22Rv1 (cell line): ENCODE data around the gene SH3RF3.

Experiments
- ZFX ChIP-seq: fragments of 450-650 bp; IDR thresholded peaks from 2 replicates; pipeline ENCODE4 v1.6.1; 2017; ENCODE audit warnings: antibody characterized with exemption, borderline replicate concordance
- TF ChIP-seq, protein P1 (sequence below): fragments of 450-650 bp; IDR thresholded peaks from 2 replicates; pipeline ENCODE4 v1.5.1; 2017; ENCODE audit warnings: mild to moderate bottlenecking

DNA sequence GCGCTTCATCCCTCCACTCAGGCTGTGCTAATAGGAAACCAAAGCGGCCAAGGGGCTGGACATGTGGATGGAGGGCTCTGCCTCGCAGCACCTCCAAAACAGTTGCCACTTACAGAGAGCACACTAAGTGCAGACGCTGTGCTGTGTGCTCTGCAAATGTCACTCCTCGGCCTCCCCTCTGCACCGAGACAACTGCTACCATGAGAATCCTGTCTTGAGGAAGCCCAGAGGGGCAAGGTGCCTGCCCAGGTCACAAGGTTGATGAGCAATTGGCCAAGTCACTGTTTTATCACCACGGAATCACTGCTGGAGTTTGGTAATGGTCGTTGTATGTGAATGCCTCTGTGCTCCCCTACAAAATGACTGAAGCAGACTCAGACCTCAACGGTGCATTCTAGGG is 352.6 kb downstream of the SH3RF3 start:
- TF ChIP-seq, protein P1, sequence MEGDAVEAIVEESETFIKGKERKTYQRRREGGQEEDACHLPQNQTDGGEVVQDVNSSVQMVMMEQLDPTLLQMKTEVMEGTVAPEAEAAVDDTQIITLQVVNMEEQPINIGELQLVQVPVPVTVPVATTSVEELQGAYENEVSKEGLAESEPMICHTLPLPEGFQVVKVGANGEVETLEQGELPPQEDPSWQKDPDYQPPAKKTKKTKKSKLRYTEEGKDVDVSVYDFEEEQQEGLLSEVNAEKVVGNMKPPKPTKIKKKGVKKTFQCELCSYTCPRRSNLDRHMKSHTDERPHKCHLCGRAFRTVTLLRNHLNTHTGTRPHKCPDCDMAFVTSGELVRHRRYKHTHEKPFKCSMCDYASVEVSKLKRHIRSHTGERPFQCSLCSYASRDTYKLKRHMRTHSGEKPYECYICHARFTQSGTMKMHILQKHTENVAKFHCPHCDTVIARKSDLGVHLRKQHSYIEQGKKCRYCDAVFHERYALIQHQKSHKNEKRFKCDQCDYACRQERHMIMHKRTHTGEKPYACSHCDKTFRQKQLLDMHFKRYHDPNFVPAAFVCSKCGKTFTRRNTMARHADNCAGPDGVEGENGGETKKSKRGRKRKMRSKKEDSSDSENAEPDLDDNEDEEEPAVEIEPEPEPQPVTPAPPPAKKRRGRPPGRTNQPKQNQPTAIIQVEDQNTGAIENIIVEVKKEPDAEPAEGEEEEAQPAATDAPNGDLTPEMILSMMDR = no peak
- TF ChIP-seq ZFX = no peak
